Measurements from ENCODE around the gene CARD11.

The CARD11 gene

GRCh38 chr7:2912684-2913439 is 130.8 kb downstream of the CARD11 start:
- no CpG with 5 or more reads among the region's 16 CpGs for WGBS (ENCODE audit: extremely low coverage, insufficient coverage, insufficient read length)

GRCh38 chr7:2911466-2911865 is 132.2 kb downstream of the CARD11 start:
- Histone ChIP-seq H2BK5ac (ENCODE audit: low read depth, low read length, poor library complexity) (no peak overlapping the region), H2AK5ac (ENCODE audit: low read length) (no peak overlapping the region), H3K27me3 (ENCODE audit: insufficient read depth, low read length) (no peaks in the 10 kb centered on the region), H3K4me1 (ENCODE audit: control insufficient read depth in 1 of 2, insufficient read depth in 2 of 2, low read length in 2 of 2) (no peaks in the 10 kb centered on the region), H3K4me2 (ENCODE audit: low read length) (no peak overlapping the region), H4K91ac (ENCODE audit: low read depth, low read length) (no peak overlapping the region), H3K9ac (ENCODE audit: low read length) (no peak overlapping the region), H3K23ac (ENCODE audit: low read length) (no peak overlapping the region), H3K9me3 (ENCODE audit: insufficient read depth, low read depth, low read length) (peaks cover 3% of the 10 kb centered on the region), H3K79me1 (ENCODE audit: low read length) (no peaks in the 10 kb centered on the region), H4K8ac (ENCODE audit: low read depth, low read length) (no peak overlapping the region), H3K4ac (ENCODE audit: low read depth, low read length) (no peak overlapping the region), H2BK120ac (ENCODE audit: insufficient read depth, low read length, poor library complexity) (no peak overlapping the region), H3K79me2 (ENCODE audit: control insufficient read depth, insufficient read depth, low read length, poor library complexity) (no peaks in the 10 kb centered on the region), H3K36me3 (ENCODE audit: control insufficient read depth in 1 of 2, insufficient read depth in 2 of 2, low read length in 2 of 2) (no peaks in the 10 kb centered on the region), H2BK12ac (ENCODE audit: low read length) (no peak overlapping the region), H3K4me3 (ENCODE audit: low read depth, low read length) (no peak overlapping the region), H2AFZ (ENCODE audit: insufficient read depth, low read length, poor library complexity) (no peak overlapping the region), H4K12ac (ENCODE audit: low read depth, low read length) (no peak overlapping the region), H3K14ac (ENCODE audit: low read length) (no peak overlapping the region), H3K27ac (ENCODE audit: low read depth, low read length) (no peak overlapping the region), H3K18ac (ENCODE audit: low read length) (no peak overlapping the region)
- DNase-seq = no peak
- WGBS (ENCODE audit: extremely low coverage, insufficient coverage, insufficient read length) = no CpG with 5 or more reads among the region's 13 CpGs

More at GRCh38 chr7:2912684-2913439, 130.8 kb downstream of the CARD11 start:
- no peak overlapping the region for H3K18ac ChIP-seq (ENCODE audit: low read length)
- H3K4me1 ChIP-seq (ENCODE audit: control insufficient read depth in 1 of 2, insufficient read depth in 2 of 2, low read length in 2 of 2) = no peaks in the 10 kb centered on the region
- H3K4me3 ChIP-seq (ENCODE audit: low read depth, low read length) = no peak overlapping the region
- no peak overlapping the region for H2AK5ac ChIP-seq (ENCODE audit: low read length)
- no peaks in the 10 kb centered on the region for H3K79me2 ChIP-seq (ENCODE audit: control insufficient read depth, insufficient read depth, low read length, poor library complexity)
- no peaks in the 10 kb centered on the region for H3K79me1 ChIP-seq (ENCODE audit: low read length)
- H3K9me3 ChIP-seq (ENCODE audit: insufficient read depth, low read depth, low read length) = peaks cover 3% of the 10 kb centered on the region
- no peak overlapping the region for H3K14ac ChIP-seq (ENCODE audit: low read length)
- no peak overlapping the region for H2BK12ac ChIP-seq (ENCODE audit: low read length)
- H4K8ac ChIP-seq (ENCODE audit: low read depth, low read length) = no peak overlapping the region
- H3K27me3 ChIP-seq (ENCODE audit: insufficient read depth, low read length) = no peaks in the 10 kb centered on the region
- H3K4me2 ChIP-seq (ENCODE audit: low read length) = no peak overlapping the region
- no peak overlapping the region for H3K4ac ChIP-seq (ENCODE audit: low read depth, low read length)
- no peak overlapping the region for H3K23ac ChIP-seq (ENCODE audit: low read length)
- H3K27ac ChIP-seq (ENCODE audit: low read depth, low read length) = no peak overlapping the region
- no peak overlapping the region for H2BK5ac ChIP-seq (ENCODE audit: low read depth, low read length, poor library complexity)
- H4K91ac ChIP-seq (ENCODE audit: low read depth, low read length) = no peak overlapping the region
- H2AFZ ChIP-seq (ENCODE audit: insufficient read depth, low read length, poor library complexity) = no peak overlapping the region
- no peak for DNase-seq
- H2BK120ac ChIP-seq (ENCODE audit: insufficient read depth, low read length, poor library complexity) = no peak overlapping the region
- H4K12ac ChIP-seq (ENCODE audit: low read depth, low read length) = no peak overlapping the region
- H3K36me3 ChIP-seq (ENCODE audit: control insufficient read depth in 1 of 2, insufficient read depth in 2 of 2, low read length in 2 of 2) = no peaks in the 10 kb centered on the region
- no peak overlapping the region for H3K9ac ChIP-seq (ENCODE audit: low read length)

GRCh38 chr7:2909471-2910039 is 134.1 kb downstream of the CARD11 start:
- no peak overlapping the region for H3K4ac ChIP-seq (ENCODE audit: low read depth, low read length)

GRCh38 chr7:2909043-2909442 is 134.6 kb downstream of the CARD11 start:
- Histone ChIP-seq H2BK5ac (ENCODE audit: low read depth, low read length, poor library complexity) (no peak overlapping the region), H3K27me3 (ENCODE audit: insufficient read depth, low read length) (no peaks in the 10 kb centered on the region), H4K8ac (ENCODE audit: low read depth, low read length) (no peak overlapping the region), H3K4me3 (ENCODE audit: low read depth, low read length) (no peak overlapping the region), H3K9ac (ENCODE audit: low read length) (no peak overlapping the region), H4K91ac (ENCODE audit: low read depth, low read length) (no peak overlapping the region), H3K18ac (ENCODE audit: low read length) (no peak overlapping the region), H2AK5ac (ENCODE audit: low read length) (no peak overlapping the region), H3K23ac (ENCODE audit: low read length) (no peak overlapping the region), H3K14ac (ENCODE audit: low read length) (no peak overlapping the region), H3K36me3 (ENCODE audit: control insufficient read depth in 1 of 2, insufficient read depth in 2 of 2, low read length in 2 of 2) (no peaks in the 10 kb centered on the region), H2BK12ac (ENCODE audit: low read length) (no peak overlapping the region), H3K9me3 (ENCODE audit: insufficient read depth, low read depth, low read length) (no peaks in the 10 kb centered on the region), H2BK120ac (ENCODE audit: insufficient read depth, low read length, poor library complexity) (no peak overlapping the region), H3K79me2 (ENCODE audit: control insufficient read depth, insufficient read depth, low read length, poor library complexity) (no peaks in the 10 kb centered on the region), H4K12ac (ENCODE audit: low read depth, low read length) (no peak overlapping the region), H3K79me1 (ENCODE audit: low read length) (no peaks in the 10 kb centered on the region), H3K4ac (ENCODE audit: low read depth, low read length) (no peak overlapping the region), H3K4me2 (ENCODE audit: low read length) (no peak overlapping the region), H3K4me1 (ENCODE audit: control insufficient read depth in 1 of 2, insufficient read depth in 2 of 2, low read length in 2 of 2) (no peaks in the 10 kb centered on the region), H3K27ac (ENCODE audit: low read depth, low read length) (no peak overlapping the region), H2AFZ (ENCODE audit: insufficient read depth, low read length, poor library complexity) (no peak overlapping the region)
- DNase-seq = no peak
- WGBS (ENCODE audit: extremely low coverage, insufficient coverage, insufficient read length) = no CpG with 5 or more reads among the region's 17 CpGs

More at GRCh38 chr7:2909471-2910039, 134.1 kb downstream of the CARD11 start:
- Histone ChIP-seq H3K79me2 (ENCODE audit: control insufficient read depth, insufficient read depth, low read length, poor library complexity) (no peaks in the 10 kb centered on the region), H3K23ac (ENCODE audit: low read length) (no peak overlapping the region), H3K9ac (ENCODE audit: low read length) (no peak overlapping the region), H2BK12ac (ENCODE audit: low read length) (no peak overlapping the region), H4K91ac (ENCODE audit: low read depth, low read length) (no peak overlapping the region), H3K4me1 (ENCODE audit: control insufficient read depth in 1 of 2, insufficient read depth in 2 of 2, low read length in 2 of 2) (no peaks in the 10 kb centered on the region), H4K8ac (ENCODE audit: low read depth, low read length) (no peak overlapping the region), H3K14ac (ENCODE audit: low read length) (no peak overlapping the region), H4K12ac (ENCODE audit: low read depth, low read length) (no peak overlapping the region), H3K79me1 (ENCODE audit: low read length) (no peaks in the 10 kb centered on the region), H3K27me3 (ENCODE audit: insufficient read depth, low read length) (no peaks in the 10 kb centered on the region), H3K4me2 (ENCODE audit: low read length) (no peak overlapping the region), H3K27ac (ENCODE audit: low read depth, low read length) (no peak overlapping the region), H3K4me3 (ENCODE audit: low read depth, low read length) (no peak overlapping the region), H3K36me3 (ENCODE audit: control insufficient read depth in 1 of 2, insufficient read depth in 2 of 2, low read length in 2 of 2) (no peaks in the 10 kb centered on the region), H2BK5ac (ENCODE audit: low read depth, low read length, poor library complexity) (no peak overlapping the region), H3K9me3 (ENCODE audit: insufficient read depth, low read depth, low read length) (no peaks in the 10 kb centered on the region), H2AK5ac (ENCODE audit: low read length) (no peak overlapping the region), H2AFZ (ENCODE audit: insufficient read depth, low read length, poor library complexity) (no peak overlapping the region), H2BK120ac (ENCODE audit: insufficient read depth, low read length, poor library complexity) (no peak overlapping the region), H3K18ac (ENCODE audit: low read length) (no peak overlapping the region)
- DNase-seq = no peak
- WGBS (ENCODE audit: extremely low coverage, insufficient coverage, insufficient read length) = no CpG with 5 or more reads among the region's 18 CpGs

Measured in trophoblast cell (in vitro differentiated cells and primary cell).